Left forelimb (tissue), 1 donor: Measurements from ENCODE around the gene ARSB.
"Not testable (repeated sequence)": the region's sequence is repeated elsewhere in the genome, so short reads cannot be mapped to it uniquely, and the experiment has no call there.

Experiments
- DNase-seq: peaks from one replicate; pipeline ENCODE4 v3.0.0-alpha.2; 2018; ENCODE audit warnings: low spot score

ARSB gene

DNA sequence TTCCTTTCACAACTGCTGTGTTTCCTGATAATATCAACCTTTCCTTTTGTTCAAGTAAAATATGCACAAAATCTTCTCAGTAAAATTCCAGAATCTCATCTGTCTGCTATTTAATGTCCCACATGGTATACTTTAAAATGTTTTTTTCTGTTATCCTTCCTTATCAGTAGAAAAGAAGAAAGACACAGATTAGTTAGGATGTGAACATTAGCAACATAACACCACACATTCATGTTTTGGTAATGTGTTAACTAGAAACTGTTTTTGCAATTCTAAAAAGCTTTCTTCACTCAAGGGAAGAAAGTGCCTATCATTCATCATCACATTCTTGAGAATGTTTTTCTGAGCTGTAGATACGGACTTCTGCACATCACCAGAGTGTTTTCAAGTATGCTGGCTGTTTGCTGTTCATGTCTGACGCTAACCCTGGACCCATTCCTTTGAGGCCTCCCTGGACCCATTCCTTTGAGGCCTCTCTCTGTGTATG lies 10.5 kb upstream of the ARSB start:
- DNase-seq = no peak

DNA sequence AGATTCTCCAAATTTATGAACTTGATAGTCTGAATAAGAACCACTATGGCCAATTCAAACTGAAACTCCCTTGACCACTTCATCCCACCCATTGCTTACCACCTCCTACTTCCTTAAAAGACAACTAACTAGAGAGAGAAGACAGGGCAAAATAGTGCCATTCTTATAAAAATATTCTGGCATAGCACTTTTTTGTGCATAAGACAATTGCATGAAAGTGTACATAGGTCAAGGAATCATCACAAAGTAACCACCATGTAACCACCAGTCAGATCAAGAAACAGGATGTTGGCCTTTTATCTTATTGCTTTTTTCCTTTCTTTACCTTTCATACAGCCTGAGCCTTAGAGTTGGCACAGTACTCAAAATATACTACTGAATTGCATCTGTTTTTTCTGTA lies 8.1 kb upstream of the ARSB start:
- DNase-seq = no peak

DNA sequence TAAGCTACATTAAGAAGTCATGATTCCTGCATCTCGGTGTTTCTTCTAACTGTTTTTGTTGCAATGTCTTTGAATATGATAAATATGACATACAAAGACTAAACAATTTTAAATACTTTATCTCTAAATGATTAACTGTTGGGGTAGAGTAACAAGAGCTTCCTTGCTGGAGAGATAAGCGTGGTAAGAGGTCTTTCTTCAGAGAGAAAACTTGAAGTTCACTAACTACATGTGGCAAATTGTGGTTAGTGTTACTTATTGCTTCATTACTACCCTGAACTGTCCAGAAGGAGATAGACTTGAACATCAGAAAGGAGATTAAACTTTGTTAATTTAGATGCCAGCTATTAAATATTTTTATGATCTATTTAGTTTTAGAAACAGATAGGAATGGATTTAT lies 7.0 kb upstream of the ARSB start:
- DNase-seq = no peak

DNA sequence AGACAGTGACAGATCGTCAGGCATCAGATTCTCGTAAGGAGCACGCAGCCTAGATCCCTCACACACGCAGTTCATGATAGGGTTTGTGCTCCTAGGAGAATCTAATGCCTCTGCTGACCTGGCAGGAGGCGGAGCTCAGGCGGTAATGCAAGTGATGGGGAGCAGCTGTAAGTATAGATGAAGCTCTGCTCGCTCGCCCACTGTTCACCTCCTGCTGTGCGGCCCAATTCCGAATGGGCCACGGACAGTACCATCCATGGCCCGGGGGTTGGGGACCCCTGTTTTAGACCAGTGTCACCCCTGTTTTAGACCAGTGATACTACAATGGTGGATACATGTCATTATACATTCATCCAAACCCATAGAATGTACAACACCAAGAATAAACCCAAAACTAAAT lies 4.0 kb upstream of the ARSB start:
- no peak for DNase-seq

DNA sequence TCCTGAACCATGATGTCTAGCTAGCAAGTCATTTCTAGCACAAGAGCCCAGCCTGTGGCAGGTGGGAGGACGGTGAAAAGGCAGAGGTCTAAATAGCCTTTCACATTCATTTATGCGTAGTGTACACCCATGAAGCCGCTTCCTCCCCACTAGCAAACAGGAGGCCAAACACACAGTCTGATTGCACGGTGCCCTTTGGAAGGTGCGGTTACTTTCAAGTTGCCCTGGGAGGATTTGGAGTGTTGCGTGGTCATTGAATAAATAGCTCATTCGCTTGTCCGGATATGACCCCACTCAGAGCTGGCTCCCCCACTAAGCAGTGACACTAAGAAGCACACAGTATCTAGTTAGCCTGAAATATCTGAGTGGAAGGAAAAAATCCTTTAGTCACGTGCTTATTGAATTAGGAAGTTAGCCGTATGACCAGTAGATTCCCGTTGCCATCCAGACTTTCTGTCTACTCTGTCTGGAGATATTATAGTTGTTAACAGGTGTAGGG lies 664 bp upstream of the ARSB start:
- no peak for DNase-seq

DNA sequence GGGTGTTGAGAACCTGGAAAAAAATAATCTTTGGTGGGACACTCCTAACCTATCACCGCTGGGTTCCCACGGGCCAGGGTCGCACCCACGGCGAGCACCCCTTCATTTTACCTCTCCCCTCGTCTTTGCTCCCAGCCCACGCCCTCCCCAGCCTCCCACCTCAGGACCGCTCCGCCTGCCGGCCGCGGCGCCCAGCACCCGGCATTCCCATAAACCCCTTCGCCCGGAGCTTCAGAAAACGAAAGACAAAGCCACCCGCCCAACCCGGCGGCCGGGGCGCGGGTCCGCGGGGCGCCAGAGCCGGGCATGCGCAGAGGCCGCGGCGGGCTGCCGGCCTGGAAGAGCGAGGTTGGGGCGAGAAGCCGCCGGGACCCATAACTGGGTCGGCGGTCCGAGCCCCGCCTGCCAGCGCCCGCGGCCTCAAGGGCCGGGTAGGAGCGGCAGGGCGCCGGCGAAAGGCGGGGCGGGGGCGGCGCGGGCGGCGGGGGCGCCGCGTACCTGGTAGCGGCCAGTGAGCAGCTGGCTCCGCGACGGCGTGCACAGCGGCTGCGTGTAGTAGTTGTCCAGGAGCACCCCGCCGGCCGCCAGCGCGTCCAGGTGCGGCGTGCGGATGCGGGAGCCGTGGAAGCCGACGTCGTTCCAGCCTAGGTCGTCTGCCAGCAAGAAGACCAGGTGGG lies 533 bp downstream of the ARSB start:
- DNase-seq = peak; percentile 93

DNA sequence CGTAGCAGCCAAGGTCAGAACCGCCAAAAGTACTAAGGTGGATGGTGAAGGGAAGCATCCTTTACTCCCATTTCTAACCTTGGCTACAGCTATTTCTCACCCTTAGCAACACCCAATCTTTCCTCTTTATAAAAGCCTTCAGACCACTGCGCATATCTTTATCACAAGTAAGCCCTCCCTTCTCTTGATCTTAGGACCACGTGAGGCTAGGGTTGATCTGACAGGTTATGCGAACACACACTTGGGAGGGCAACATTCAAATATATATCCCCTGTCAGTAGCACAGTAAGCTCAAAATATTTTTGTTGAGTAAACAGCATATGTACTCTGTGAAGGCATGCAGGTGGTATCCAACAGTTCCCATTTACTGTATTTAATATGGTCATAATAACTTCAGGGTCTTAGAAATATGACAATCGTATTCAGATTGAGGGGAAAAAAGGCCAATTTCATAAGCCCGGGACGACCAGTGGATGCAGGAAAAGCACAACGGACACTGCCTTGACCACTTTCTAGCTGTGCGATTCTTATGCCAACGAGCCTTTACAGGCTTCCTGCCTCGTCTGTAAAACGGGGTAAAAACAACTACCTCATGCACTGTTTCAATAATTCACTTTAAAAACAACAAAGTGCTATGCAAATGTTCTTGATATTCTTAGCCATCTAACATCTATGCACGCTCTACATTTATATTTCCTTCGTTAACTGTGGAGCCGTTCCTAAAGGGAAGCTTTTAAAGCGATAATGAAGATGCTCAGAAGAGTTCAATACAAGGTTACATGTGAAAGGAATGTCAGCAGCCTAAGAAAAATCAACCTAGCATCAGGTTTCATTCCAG lies 1.3 kb downstream of the ARSB start:
- DNase-seq = no peak

DNA sequence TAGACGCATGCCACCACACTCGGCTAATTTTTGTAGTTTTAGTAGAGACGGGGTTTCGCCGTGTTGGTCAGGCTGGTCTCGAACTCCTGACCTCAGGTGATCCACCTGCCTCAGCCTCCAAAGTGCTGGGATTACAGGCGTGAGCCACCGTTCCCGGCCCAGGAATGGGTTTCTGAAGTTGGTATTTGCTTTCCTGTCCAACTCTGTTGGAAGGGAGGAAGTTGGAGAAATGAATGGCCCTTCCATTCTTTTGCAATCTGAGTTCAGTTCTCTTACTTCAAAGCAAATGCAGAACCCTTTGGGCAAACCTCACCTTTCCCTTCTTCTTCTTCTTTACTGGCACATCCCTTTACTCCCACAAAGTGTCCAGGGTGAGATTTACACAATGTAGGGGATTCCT lies 1.9 kb downstream of the ARSB start:
- DNase-seq = not testable (repeated sequence)

DNA sequence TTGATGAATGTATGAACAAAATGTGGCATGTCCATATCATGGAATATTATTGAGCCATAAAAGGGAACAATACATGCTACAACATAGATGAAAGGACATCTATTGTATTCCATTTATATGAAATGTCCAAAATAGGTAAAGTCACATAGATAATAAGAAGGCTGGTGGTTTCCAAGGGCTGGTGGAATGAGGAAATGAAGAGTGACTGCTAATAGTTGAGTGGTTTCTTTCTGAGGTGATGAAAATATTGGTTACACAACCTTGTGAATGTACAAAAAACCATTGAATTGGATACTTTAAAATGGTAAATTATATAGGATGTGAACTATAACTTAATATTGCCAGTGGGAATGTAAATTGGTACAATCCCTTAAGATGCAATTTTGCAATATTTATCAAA lies 5.2 kb downstream of the ARSB start:
- no peak for DNase-seq

DNA sequence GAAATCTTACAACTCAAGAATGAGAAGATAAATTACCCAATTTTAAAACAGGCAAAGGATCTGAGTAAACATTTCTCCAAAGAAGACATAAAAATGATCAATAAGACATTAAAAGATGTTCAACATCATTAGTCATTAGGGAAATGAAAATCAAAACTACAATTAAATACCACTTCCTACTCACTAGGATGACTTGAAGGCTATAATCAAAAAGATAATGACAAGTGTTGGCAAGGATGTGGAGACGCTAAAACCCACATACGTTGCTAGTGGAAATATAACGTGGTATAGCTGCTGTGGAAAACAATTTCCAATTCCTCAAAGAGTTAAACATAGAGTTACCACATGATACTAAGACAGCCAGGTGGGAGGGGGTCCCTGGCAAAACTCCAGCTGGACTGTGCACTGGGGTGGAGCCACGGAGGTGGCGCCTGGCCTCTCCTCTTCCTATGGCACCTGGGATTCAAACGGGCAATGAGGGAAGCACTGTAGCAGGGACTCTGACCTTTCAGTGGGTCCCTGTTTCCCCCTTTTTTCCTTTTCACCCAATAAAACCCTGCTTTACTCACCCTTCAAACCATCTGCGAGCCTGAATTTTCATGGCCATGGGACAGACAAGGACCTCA lies 5.9 kb downstream of the ARSB start:
- no peak for DNase-seq

DNA sequence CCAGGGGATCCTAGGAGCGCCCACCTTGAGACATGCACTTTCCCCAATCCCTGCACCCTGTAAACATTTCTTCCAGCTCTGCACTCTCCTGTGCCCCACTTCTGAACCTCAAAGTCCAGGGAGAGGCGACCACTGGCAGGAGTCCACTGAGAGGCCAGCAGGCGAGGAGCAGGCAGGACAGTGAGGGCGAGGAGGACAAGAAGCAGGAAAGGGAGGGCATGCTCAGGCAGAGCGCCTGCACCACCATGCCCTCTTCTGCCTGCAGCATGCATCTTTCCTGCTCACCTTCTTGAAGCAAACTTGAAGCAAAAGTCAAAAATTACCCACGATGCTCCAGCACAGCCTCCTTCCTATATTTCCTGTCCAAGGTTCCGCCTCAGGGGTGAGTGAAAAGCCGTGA lies 10.1 kb downstream of the ARSB start:
- DNase-seq = no peak

DNA sequence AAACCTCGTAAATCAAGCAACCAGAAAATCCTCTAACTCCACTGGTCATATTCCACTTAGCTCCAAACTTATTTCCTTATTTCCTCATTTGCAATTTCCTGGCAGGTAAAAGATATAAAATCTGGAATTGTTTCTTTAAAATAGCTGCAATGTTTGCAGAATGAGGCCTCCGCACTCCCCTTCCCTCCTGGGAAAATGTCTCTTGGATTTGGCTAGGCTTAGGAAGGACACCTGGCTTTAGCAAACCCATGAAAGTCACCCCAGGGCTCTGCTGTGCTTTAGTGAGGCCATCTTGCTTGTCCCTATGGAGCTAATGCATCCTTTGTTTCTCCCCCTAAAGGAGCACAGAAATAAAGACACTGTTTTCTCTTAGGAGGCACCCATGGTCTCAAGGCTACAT lies 10.5 kb downstream of the ARSB start:
- DNase-seq = no peak

DNA sequence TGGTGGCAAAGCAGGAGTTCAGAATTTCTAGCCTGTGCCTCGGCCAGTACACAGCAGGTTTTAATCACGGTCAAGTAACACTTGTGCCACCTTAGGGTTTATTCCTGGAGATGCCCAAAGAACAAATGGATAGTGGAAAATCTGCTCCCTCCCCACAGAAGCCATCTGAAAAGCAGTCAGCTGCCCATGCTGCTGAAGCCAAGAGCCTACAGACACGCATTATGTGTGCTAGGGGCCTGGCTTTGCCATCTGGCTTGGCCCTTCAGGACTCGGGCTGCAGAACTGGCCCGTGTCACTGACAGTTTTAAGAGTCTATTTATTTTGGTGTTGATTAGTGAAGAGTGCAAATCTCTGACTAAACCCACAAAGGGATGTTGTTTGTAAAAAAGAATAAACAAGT lies 11.1 kb downstream of the ARSB start:
- DNase-seq = no peak

DNA sequence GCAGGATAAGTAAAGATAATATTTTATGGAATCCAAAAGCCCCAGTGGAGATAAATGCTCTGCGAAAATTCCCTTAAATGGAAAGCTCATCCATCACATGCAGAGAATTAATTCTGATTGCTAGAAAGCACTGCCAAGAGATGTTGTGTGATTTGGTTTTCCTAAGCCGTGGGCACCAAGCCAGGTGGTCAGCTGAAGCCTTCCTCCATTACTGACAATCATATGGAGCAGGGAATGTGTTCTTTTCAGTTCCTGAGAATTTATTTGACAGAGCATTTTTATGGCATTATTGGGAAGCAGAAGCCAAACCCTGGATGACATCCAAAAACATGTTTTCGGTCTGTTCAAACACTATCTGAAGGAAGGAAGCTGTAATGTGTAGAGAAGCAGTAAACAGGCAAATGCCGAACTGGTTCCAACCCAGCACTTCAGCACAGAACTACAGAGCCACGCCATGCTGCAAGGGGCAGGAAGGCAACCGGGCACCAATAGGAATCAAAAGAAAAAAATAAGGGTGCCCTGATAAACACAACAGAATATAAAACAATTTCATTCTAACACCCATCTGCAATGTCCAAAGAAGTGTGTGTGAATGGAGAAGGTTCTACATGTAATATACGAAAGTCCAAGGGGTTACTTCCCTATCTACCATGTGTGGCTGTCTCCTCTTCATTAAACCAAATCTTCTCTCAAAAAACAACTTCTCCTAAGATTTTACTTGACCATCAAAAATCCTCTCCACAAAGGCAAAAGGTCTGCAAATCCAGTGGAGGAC lies 12.3 kb downstream of the ARSB start:
- DNase-seq = no peak

DNA sequence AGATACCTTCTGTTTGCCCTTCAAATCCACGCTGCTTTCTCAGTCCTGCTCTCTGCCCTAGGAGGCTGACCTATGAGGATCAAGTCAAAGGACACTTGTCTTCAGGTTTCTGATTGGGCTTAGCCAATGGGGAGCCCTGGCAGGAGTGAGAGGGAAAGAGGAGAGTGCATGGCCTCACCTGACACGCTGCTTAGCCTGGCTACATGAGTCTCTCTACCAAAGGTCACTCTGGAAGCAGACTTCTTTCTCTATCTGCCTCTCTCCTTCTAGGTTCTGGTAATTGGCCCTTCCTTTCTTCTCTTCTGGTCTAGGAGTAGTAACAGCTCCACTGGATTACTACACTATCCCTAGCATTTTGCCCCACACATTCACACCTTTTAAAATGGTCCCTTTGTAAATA lies 13.1 kb downstream of the ARSB start:
- DNase-seq = no peak

DNA sequence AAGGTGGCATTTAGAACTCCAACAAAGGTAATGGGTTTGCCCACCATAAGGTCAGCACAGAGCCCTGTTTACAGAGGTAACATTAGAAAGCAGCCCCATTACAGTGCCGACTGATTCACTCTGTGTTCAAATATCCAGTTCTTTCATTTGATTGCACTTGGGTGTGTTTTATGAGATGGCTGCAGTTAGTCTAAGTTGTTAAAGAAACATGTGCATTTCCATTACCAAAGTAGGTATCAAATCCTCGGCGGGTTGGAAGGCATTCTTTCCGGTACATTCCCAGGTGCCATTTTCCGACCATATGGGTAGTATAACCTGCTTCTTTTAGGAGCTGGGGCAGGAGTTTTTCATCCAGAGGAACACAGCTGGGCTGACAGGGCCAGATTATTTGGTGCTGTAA lies 16.3 kb downstream of the ARSB start:
- DNase-seq = no peak

DNA sequence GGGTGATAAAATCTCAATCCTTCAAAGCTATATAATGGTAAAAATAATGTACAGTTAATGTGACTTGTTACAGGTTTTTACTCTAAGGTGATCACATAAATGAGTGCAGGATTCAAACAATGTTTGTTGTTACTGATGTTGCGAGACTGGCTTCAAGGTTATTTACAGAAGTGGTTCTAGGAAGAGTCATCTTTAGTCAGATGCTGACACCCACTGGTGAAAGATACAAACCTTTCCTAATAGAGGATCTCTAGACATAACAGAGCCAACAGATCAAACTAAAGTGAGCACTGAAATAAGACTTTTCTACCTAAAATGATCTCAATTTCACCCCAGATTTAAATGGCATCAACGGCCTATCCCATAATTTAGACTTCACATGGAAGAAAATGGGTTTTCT lies 20.2 kb downstream of the ARSB start:
- DNase-seq = no peak

DNA sequence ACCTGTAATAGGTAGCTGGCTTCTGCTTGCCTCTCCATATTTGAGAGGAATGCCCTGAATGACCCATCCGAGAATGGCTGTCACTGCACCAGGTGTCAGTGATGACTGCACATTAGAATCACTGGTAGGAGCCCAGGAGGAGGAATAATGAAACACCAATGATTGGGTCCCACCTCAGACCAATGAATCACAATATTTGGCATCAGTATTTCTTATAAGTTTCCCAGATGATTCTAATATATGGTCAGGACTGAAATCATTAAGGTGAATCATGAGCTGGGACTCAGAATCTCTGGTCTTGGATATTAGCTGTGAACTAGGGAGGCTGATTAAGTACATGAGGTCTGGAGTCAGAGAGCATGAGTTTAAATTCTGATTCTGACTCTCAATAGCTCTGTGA lies 23.4 kb downstream of the ARSB start:
- DNase-seq = no peak

DNA sequence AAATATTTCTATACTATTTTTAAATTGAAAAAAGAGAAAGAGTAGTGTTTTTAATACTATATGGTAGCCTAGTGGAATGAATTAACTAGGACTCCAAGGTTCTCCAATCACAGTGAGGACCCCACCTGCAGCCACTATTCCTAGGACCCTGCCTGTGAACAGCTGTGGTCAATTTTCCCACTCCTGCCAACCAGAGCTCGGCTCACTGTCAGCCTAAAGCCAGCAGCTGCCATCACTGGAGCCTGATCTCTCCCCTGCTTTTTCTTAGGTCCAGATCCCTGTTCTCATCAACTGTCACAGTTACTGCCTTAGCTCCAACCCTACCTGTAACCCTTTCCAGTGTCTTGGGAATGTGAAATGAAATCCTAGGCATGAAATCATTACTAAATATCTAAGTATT lies 25.3 kb downstream of the ARSB start:
- DNase-seq = no peak

DNA sequence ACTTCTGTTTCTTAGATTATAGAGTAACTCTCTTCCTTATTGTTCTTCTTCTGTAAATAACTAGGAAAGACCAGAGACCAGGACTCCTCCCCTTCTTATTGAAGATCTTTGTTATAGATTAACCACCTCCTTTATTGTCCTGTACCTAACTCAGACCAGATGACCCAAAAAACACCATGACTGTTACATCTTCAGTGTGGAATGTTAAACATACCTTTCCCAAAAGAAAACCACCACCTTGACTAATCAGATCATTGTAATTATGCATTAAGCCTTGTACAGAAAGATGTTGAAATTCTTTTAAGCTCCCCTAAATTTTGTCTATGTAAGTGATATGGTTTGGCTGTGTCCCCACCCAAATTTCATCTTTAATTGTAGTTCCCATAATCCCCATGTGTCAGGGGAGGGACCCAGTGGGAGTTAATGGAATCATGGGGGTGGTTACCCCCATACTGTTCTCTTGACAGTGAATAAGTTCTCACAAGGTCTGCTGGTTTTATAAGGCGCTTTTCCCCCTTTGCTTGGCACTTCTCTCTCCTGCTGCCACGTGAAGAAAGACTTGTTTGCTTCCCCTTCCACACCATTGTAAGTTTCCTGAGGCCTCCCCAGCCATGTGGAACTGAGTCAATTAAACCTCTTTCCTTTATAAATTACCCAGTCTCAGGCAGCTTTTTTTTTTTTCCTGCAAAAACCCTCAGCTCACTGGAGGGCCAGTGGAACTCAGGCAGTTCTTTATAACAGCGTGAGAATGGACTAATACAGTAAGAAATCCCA lies 26.3 kb downstream of the ARSB start:
- no peak for DNase-seq

DNA sequence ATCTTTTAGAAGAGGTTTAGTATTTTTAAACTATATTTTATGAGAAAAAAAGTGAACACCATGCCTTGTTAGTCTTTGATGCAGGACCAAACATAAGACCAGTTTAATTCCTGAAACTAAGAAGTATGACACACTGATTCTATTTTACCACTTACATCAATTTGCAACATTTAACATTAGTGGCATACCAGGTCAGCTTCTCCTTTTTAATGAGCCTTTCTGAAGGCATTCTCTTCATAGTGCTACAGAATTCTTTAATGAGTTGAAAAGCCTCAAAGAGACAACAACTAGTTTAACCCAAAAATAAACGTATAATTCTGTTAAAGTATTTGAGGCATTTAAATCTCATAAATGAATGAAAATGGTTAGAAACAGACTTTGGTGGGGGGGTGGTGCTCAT lies 28.2 kb downstream of the ARSB start:
- no peak for DNase-seq
